Measurements from ENCODE around the gene RNF214.

RNF214 gene

DNA sequence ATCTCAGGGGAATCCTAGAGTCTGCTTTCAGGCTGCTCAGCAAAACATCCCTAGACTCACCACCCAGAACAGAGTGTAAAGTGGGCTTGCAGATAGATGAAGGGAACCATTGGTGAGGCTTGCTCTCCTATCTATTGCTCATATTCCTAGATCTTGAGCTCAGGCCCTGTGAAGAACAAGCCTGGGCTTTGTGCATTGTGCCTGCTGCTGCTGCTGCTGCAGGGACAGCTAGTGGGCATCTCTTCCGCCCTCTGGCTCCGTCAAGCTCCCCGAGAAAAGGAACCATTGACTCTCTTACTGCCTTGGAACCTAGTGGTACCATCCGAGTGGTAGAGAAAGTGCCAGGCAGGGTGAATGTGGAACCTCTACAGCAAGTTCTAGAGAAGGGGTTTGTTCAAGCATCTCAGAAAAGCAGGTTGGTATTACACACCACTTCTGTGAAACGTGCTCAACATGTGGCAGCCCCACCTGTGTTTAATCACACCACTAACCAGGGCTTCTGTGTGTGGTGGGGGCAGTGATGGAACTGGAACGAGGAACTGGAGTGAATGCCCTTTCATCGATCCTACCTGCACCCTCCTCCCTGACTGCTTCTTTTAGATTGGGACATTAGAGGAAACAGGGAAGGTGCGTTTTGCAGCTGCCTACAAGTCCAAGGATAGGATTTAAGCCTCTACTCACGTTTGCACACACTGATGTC, 63.1 kb downstream of the RNF214 start:
- Mint-ChIP-seq H3K36me3 (peaks cover 2% of the 10 kb centered on the region), H3K4me3 (no peak overlapping the region), H3K27ac (no peak overlapping the region), H3K9me3 (ENCODE audit: low read depth) (no peaks in the 10 kb centered on the region), H3K27me3 (no peaks in the 10 kb centered on the region), H3K4me1 (ENCODE audit: low read depth) (no peaks in the 10 kb centered on the region)

DNA sequence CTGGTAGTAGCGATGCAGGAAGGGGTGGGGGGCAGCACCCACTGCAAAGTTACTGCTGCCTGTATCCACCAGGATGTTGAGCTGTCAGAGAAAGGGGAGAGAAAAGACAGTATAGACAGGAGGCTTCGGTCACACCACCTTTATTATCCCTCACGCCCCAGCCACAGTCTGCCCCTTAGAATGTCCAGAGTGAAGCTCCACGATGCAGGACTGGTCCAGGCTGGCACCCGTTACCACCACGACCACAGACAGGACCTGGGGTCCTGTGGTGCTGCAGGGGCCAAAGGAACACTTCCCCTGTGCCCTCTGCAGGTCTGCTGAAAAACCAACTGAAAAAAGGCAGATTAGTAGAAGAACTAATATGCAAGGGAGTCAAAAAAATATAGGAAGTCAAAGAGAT, 64.4 kb downstream of the RNF214 start:
- Mint-ChIP-seq H3K4me3 (no peak overlapping the region), H3K36me3 (peaks cover 2% of the 10 kb centered on the region), H3K4me1 (ENCODE audit: low read depth) (no peaks in the 10 kb centered on the region), H3K27me3 (no peaks in the 10 kb centered on the region), H3K27ac (no peak overlapping the region), H3K9me3 (ENCODE audit: low read depth) (no peaks in the 10 kb centered on the region)

DNA sequence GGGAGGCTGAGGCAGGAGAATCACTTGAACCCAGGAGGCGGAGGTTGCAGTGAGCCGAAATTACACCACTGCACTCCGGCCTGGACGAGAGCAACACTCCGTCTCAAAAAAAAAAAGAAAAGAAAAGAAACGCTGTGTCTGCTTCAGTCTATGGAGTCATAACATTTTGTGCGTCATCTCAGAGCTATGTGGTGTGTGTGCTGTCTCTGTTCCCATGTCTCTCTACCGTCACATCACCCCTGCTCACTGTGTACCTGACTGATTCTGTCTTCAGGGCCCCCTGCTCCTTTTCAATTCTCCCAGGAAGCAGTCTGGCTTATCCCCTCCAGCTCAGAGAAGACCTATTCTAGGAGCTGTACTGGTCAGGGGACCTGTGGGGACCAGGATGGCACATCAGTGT, 65.7 kb downstream of the RNF214 start:
- Mint-ChIP-seq H3K27ac (no peak overlapping the region), H3K4me3 (no peak overlapping the region), H3K9me3 (ENCODE audit: low read depth) (no peaks in the 10 kb centered on the region), H3K27me3 (no peaks in the 10 kb centered on the region), H3K4me1 (ENCODE audit: low read depth) (no peaks in the 10 kb centered on the region), H3K36me3 (peaks cover 2% of the 10 kb centered on the region)

DNA sequence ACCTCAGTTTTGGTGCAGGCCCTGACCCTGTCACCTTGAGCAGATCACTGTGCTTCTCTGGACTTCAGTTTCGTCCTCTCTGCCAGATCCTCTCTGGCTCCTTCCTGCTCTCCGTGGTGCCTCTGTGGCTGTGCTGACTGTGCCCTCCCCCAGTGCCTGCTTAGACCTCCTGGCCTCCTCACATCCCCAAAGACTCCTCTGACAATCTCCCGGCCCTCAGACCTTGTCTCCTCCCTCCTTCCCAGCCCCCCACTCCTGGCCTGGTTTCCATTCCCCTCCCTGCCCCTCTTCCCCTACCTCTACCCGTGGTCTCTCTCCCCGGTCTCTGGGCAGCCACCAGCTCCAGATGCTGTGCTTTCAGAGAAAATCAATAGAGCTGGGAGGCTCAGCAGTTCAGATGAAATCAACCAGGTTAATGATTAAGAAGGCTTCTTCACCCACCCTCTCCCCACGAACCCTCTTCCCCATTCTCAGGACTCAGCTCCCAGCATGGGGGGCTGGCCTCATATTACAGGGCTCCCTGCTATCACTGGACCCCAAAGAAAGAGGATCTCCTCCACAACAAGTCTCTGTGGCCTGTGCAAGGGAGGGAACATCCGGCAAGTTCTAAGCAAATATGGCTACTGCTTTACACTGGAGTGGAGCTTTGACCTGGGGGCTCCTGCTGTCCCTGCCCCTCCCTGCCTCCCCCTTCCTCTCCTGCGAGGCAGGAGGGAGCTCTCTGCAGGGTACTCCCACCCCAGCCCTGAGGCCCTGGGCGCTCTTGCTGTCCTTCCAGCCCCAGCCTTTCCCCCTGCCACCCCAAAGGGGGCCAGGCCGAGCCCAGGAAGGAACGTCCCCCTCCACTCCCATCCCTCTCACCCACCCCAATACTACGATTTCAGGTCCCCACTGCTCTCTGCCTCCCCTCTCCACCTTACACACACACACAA, 67.1 kb downstream of the RNF214 start:
- Mint-ChIP-seq H3K27me3 (peaks cover 1% of the 10 kb centered on the region), H3K27ac (no peak overlapping the region), H3K36me3 (peaks cover 2% of the 10 kb centered on the region), H3K9me3 (ENCODE audit: low read depth) (no peaks in the 10 kb centered on the region), H3K4me3 (no peak overlapping the region), H3K4me1 (ENCODE audit: low read depth) (no peaks in the 10 kb centered on the region)

DNA sequence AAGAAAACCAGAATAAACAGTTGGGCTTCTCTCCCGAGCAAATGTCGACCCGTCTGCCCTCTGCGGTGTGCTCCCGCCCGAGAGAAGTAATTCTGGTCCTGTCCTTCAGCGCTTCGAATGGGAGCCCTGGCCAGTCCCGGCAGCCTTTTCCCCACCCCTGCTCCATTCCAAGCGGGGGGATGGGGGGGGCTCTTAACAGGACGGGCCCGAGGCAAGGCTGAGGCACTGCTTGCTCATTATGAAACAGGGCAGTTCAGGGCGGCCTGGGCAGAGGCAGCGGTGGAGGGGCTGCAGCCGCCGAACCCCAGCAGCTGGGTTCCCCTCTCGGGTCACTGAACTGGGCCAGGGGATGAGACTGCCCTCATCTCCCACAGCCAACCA, 67.8 kb downstream of the RNF214 start:
- Mint-ChIP-seq H3K36me3 (peaks cover 2% of the 10 kb centered on the region), H3K27ac (no peak overlapping the region), H3K9me3 (ENCODE audit: low read depth) (no peaks in the 10 kb centered on the region), H3K4me3 (no peak overlapping the region), H3K27me3 (peaks cover 1% of the 10 kb centered on the region), H3K4me1 (ENCODE audit: low read depth) (no peaks in the 10 kb centered on the region)

DNA sequence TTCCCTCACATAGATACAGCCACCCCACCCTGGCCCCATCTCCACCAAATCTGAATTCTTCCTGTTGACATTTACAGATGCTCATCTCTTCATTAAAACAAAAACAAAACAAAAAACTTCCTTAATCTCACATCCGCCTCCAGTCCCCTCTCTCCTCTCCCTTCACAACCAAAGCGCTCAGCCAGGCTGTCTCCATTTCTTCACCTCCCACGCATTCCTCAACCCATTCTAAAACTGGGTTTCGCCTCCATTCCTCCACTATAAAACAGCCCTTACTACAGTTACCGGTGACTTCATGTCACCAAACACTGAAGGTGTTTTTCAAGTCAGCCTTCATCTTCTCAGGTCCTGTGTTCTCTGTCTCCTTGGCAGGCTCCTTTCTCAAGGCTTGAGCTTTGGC, 68.3 kb downstream of the RNF214 start:
- Mint-ChIP-seq H3K27me3 (peaks cover 1% of the 10 kb centered on the region), H3K4me3 (no peak overlapping the region), H3K36me3 (peaks cover 2% of the 10 kb centered on the region), H3K9me3 (ENCODE audit: low read depth) (no peaks in the 10 kb centered on the region), H3K27ac (no peak overlapping the region), H3K4me1 (ENCODE audit: low read depth) (no peaks in the 10 kb centered on the region)

DNA sequence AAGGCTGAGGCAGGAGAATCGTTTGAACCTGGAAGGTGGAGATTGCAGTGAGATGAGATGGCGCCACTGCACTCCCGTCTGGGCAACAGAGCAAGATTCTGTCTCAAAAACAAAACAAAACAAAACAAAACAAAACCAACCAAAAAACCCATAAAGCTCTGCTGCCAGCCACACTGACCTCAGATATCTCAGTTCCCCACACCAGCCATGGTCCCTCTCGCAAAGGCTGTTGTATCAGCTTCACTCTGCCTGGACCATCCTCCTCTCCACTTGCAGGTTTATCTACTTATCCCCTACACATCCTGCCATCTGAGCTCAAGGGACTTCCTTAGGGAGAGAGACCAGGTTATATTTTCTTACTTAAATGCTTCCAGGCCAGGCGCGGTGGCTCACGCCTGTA, 69.8 kb downstream of the RNF214 start:
- Mint-ChIP-seq H3K9me3 (ENCODE audit: low read depth) (no peaks in the 10 kb centered on the region), H3K4me3 (no peak overlapping the region), H3K27ac (no peak overlapping the region), H3K27me3 (peaks cover 1% of the 10 kb centered on the region), H3K4me1 (ENCODE audit: low read depth) (no peaks in the 10 kb centered on the region), H3K36me3 (peaks cover 2% of the 10 kb centered on the region)

DNA sequence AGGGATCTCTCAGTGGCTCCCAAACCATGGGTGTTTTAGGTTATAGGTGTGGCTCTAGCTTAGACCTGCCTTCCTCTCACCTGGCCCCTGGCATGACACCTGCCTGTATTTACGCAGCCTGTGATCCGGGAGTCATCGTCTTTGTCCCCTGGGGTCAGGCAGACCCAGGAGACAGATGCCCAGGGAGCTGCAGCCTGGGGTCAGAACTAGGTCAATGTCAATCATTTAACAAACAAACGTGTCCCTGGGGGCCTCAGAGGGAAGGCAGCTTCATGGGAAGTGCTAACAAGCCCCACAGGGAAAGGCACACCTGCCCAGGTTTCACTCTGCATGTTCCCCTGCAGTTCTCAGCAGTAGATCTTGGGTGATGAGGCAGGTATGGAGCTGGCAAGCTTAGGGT, 70.6 kb downstream of the RNF214 start:
- no peaks in the 10 kb centered on the region for H3K9me3 Mint-ChIP-seq (ENCODE audit: low read depth)
- no peaks in the 10 kb centered on the region for H3K4me1 Mint-ChIP-seq (ENCODE audit: low read depth)
- H3K27ac Mint-ChIP-seq: no peak overlapping the region
- H3K4me3 Mint-ChIP-seq: no peak overlapping the region
- H3K27me3 Mint-ChIP-seq: peaks cover 1% of the 10 kb centered on the region
- H3K36me3 Mint-ChIP-seq: peaks cover 2% of the 10 kb centered on the region

DNA sequence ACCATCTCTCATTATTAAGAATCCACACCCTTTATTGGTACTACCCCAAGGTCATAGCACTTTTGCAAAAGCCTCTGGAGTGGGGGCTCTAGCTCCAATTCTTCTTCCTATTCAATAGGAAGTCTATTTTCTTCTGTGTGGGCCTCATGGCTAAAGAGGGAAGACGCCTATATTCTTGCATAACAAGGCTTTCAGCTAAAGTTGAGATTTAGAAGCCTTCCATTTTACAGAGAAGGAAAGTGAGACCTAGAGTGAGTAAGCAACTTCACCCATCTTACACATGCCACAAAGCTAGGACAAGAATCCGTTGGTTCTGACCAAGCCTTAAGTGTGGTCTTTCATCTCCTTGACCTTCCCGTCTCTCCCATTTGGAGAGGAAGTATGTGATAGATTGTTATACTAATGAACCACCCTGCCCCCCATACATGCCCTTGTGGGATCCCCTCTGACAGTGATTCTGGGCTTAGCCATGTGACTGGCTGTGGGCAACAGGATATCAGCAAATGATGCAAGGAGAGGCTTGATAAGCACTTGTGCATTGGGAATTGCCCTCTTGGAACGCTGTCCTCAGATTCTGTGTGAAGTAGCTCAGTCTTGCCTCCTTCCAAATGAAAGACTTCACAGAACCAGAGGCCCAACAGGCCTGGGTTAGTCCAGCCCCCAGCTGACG, 71.3 kb downstream of the RNF214 start:
- Mint-ChIP-seq H3K9me3 (ENCODE audit: low read depth) (no peaks in the 10 kb centered on the region), H3K36me3 (no peaks in the 10 kb centered on the region), H3K4me1 (ENCODE audit: low read depth) (no peaks in the 10 kb centered on the region), H3K4me3 (no peak overlapping the region), H3K27ac (no peak overlapping the region), H3K27me3 (peaks cover 1% of the 10 kb centered on the region)

DNA sequence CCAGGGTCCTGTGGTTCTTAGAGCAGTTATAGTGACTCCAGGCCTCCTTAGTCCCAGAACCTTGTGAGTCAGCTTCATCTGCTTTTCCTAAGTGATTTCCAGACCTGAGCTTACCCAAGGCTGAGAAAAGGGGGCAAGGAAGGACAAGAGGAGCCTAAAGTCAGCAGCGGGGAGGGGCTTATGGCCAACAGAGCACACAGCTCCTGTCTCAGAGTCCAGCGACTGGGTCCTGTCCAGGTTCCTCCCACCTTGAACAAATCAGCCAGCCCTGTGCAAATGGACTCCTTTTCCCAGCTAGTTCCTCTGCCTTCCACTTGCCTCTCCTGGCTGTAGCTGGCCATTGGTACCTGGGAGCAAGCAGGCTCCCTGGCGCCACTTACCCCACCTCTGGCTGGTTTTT, 72.7 kb downstream of the RNF214 start:
- Mint-ChIP-seq H3K9me3 (ENCODE audit: low read depth) (no peaks in the 10 kb centered on the region), H3K27me3 (peaks cover 5% of the 10 kb centered on the region), H3K4me1 (ENCODE audit: low read depth) (no peaks in the 10 kb centered on the region), H3K27ac (no peak overlapping the region), H3K4me3 (no peak overlapping the region), H3K36me3 (no peaks in the 10 kb centered on the region)

DNA sequence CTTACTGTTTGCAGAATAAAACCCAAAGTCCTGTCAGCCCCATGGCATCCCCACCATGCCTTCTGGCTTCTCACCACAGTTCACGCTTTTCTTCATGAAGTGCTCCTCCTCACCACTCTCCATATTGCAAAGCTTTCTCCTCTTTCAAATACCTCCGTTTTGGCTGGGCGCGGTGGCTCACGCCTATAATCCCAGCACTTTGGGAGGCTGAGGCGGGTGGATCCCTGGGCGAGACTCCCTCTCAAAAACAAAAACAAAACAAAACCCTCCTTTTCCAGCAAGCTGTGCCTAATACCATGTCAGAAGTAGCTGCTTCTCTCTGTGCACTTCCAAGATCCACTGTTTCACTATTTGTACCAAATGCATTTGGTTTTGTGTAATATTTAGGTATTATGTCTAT, 76.8 kb downstream of the RNF214 start:
- H3K27me3 Mint-ChIP-seq: peaks cover 12% of the 10 kb centered on the region
- no peaks in the 10 kb centered on the region for H3K4me1 Mint-ChIP-seq (ENCODE audit: low read depth)
- no peaks in the 10 kb centered on the region for H3K36me3 Mint-ChIP-seq
- H3K27ac Mint-ChIP-seq: no peak overlapping the region
- no peak overlapping the region for H3K4me3 Mint-ChIP-seq
- H3K9me3 Mint-ChIP-seq (ENCODE audit: low read depth): no peaks in the 10 kb centered on the region

DNA sequence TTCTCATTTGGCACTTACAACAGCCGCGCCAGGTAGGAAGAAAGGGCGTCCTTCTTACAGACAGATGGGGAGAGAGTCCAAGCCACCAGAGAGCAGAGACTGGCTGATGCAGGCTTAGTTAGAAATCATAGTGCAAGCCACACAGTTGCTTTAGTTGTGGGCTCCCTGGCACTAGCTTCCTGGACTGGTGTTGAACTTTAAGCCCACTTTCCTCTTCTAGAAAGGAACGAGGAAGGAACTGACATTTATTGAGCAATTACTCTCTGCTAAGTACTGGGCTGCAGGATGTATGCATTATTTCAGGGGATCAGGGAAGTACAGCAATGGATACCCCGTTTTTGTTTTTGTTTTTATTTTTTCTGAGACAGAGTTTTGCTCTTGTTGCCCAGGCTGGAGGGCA, 80.6 kb downstream of the RNF214 start:
- no peak overlapping the region for H3K4me3 Mint-ChIP-seq
- H3K9me3 Mint-ChIP-seq (ENCODE audit: low read depth): no peaks in the 10 kb centered on the region
- peaks cover 13% of the 10 kb centered on the region for H3K4me1 Mint-ChIP-seq (ENCODE audit: low read depth)
- peaks cover 22% of the 10 kb centered on the region for H3K27me3 Mint-ChIP-seq
- H3K27ac Mint-ChIP-seq: no peak overlapping the region
- H3K36me3 Mint-ChIP-seq: no peaks in the 10 kb centered on the region

DNA sequence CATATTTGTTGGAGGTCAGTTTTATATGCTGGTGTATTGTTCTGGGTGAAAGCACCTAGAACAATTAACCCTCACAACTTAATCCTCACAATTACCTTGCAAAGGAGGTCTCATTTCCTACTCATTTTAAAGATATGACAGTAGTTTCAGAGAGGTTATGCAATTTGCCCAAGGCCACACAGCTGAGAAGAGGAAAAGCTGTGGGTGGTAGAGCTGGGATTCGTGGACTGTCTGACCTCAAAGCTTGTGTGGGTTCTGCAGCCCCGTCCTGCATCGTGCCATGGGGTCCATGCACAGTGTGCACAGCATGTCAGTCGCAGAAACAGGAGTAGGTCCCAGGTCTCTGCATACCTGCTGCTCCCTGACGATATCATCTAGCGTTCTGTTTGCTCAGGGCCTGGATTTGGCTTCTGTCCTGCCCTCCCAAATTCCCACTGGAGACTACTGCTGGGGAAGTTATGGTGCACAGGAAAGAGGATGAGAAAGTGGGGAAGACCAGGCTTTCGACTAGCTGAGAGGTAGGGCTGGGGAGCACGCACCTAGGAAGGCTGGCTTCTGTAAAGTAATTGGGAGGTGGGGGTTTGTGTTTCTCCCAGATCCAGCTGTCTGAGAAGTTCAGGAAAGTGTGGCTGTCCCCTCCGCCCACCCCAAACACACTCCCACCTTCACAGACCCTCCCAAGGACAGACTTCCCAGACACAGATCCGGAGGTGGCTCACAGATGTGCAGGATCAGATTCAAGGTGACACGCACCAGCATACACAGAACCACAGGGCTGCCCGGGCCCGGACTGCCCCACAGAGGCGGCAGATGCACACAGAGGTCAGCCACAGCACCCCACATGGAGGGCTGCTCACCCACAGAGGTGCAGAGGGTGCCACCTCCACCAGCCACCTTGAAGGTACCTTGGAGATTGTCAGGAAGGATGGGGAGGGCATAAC, 81.6 kb downstream of the RNF214 start:
- no peak overlapping the region for H3K27ac Mint-ChIP-seq
- H3K4me3 Mint-ChIP-seq: peak overlapping the region; percentile 73
- H3K27me3 Mint-ChIP-seq: peaks cover 19% of the 10 kb centered on the region
- H3K36me3 Mint-ChIP-seq: no peaks in the 10 kb centered on the region
- H3K4me1 Mint-ChIP-seq (ENCODE audit: low read depth): peaks cover 13% of the 10 kb centered on the region
- no peaks in the 10 kb centered on the region for H3K9me3 Mint-ChIP-seq (ENCODE audit: low read depth)

DNA sequence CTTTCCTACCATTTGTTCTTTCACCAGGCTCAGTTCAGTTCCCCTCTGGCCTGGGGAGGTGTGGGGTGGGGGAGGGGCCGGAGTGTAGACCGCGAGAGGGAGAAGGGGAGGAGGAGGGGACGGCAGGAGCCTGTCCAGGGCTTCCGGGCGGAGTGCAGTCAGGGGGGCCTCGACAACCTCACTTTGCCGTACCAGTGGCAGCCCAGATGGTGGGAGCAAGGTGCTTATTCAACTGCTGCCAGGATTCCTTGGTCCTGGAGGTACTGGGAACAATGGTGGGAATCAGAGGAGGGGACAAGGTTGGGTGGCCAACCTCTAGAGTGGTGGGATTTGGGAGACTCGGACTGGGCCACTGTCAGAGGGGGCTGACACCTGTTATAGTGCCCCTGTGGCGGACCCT, 82.4 kb downstream of the RNF214 start:
- Mint-ChIP-seq H3K4me1 (ENCODE audit: low read depth) (peaks cover 13% of the 10 kb centered on the region), H3K9me3 (ENCODE audit: low read depth) (no peaks in the 10 kb centered on the region)

More for the DNA sequence above, 82.4 kb downstream of the RNF214 start:
- Mint-ChIP-seq H3K4me3 (peak overlapping the region; percentile 73), H3K27me3 (peaks cover 18% of the 10 kb centered on the region), H3K27ac (no peak overlapping the region), H3K36me3 (no peaks in the 10 kb centered on the region)
